H9 (cell line): ENCODE results near the gene C6orf120. TPM values are rescaled to one million over a fixed set of nuclear protein-coding genes. Genes with fewer than 3 reads are reported as not detected.

Experiments used
- DNase-seq: peaks from one replicate; pipeline ENCODE4 v3.0.0-alpha.2; 2017
- H2AFZ ChIP-seq: one replicate; pipeline ENCODE4 v1.6.1; 2013; ENCODE audit warnings: mild to moderate bottlenecking, low read length, control low read depth, moderate library complexity
- H2AK5ac ChIP-seq: 2 replicates; pipeline ENCODE4 v1.6.1; 2013; ENCODE audit warnings: low read length, control low read depth, mixed read lengths; ENCODE audit not compliant: insufficient read length
- H2BK120ac ChIP-seq: one replicate; pipeline ENCODE4 v1.6.1; 2013; ENCODE audit warnings: low read depth, mild to moderate bottlenecking, low read length, control low read depth, inconsistent platforms; ENCODE audit not compliant: poor library complexity, severe bottlenecking
- H2BK12ac ChIP-seq: 2 replicates; pipeline ENCODE4 v1.6.1; 2013; ENCODE audit warnings: low read length, control low read depth, mixed read lengths, low read depth; ENCODE audit not compliant: insufficient read length
- H2BK15ac ChIP-seq: 2 replicates; pipeline ENCODE4 v1.6.1; 2013; ENCODE audit warnings: low read depth, low read length, control low read depth
- H2BK20ac ChIP-seq: one replicate; pipeline ENCODE4 v1.6.1; 2013; ENCODE audit warnings: low read depth, mild to moderate bottlenecking, low read length, control low read depth, inconsistent platforms; ENCODE audit not compliant: poor library complexity, severe bottlenecking
- H2BK5ac ChIP-seq: 2 replicates; pipeline ENCODE4 v1.6.1; 2013; ENCODE audit warnings: low read length, control low read depth, mixed read lengths; ENCODE audit not compliant: insufficient read length
- H3K14ac ChIP-seq: 2 replicates; pipeline ENCODE4 v1.6.1; 2013; ENCODE audit warnings: low read length, control low read depth; ENCODE audit not compliant: insufficient read depth
- H3K18ac ChIP-seq: 2 replicates; pipeline ENCODE4 v1.6.1; 2013; ENCODE audit warnings: low read depth, mild to moderate bottlenecking, mixed read lengths, low read length, control low read depth; ENCODE audit not compliant: insufficient read length
- H3K23ac ChIP-seq: 2 replicates; pipeline ENCODE4 v1.6.1; 2013; ENCODE audit warnings: low read length, control low read depth, mixed read lengths, low read depth; ENCODE audit not compliant: insufficient read length
- H3K23me2 ChIP-seq: 2 replicates; pipeline ENCODE4 v1.6.1; 2013; ENCODE audit warnings: low read depth, mild to moderate bottlenecking, mixed read lengths, low read length, control low read depth; ENCODE audit not compliant: insufficient read length, poor library complexity, severe bottlenecking
- H3K27ac ChIP-seq: 2 replicates; pipeline ENCODE4 v1.5.1; 2013; ENCODE audit warnings: low read length, control low read depth, mixed read lengths, low read depth; ENCODE audit not compliant: insufficient read length
- H3K27me3 ChIP-seq: 2 replicates; pipeline ENCODE4 v1.6.1; 2013; ENCODE audit warnings: low read length, control low read depth, inconsistent platforms; ENCODE audit not compliant: insufficient read depth
- H3K4ac ChIP-seq: 2 replicates; pipeline ENCODE4 v1.6.1; 2013; ENCODE audit warnings: low read depth, mild to moderate bottlenecking, control low read depth, inconsistent platforms, low read length, moderate library complexity
- H3K4me1 ChIP-seq: 2 replicates; pipeline ENCODE4 v1.6.1; 2013; ENCODE audit warnings: low read length, control low read depth, inconsistent platforms; ENCODE audit not compliant: insufficient read depth
- H3K4me2 ChIP-seq: 2 replicates; pipeline ENCODE4 v1.6.1; 2013; ENCODE audit warnings: low read length, control low read depth, mixed read lengths; ENCODE audit not compliant: insufficient read length, insufficient read depth
- H3K56ac ChIP-seq: 2 replicates; pipeline ENCODE4 v1.6.1; 2013; ENCODE audit warnings: low read depth, mild to moderate bottlenecking, mixed read lengths, low read length, control low read depth; ENCODE audit not compliant: insufficient read length
- H3K79me1 ChIP-seq: 2 replicates; pipeline ENCODE4 v1.6.1; 2013; ENCODE audit warnings: low read depth, mild to moderate bottlenecking, moderate library complexity, low read length, control low read depth, inconsistent platforms; ENCODE audit not compliant: insufficient read depth, poor library complexity, severe bottlenecking
- H3K79me2 ChIP-seq: 2 replicates; pipeline ENCODE4 v1.6.1; 2013; ENCODE audit warnings: low read length, control low read depth, inconsistent platforms; ENCODE audit not compliant: insufficient read depth
- H3K9ac ChIP-seq: 2 replicates; pipeline ENCODE4 v1.6.1; 2013; ENCODE audit warnings: low read length, control low read depth, mixed read lengths; ENCODE audit not compliant: insufficient read length; ENCODE audit errors: extremely low read depth
- H3K9me3 ChIP-seq: one replicate; pipeline ENCODE4 v1.6.1; 2013; ENCODE audit warnings: low read depth, low read length, inconsistent platforms; ENCODE audit not compliant: control insufficient read depth
- H3T11ph ChIP-seq: one replicate; pipeline ENCODE4 v1.6.1; 2013; ENCODE audit warnings: mild to moderate bottlenecking, low read length, control low read depth, inconsistent platforms
- H4K20me1 ChIP-seq: one replicate; pipeline ENCODE4 v1.6.1; 2013; ENCODE audit not compliant: control insufficient read depth, insufficient read length, insufficient read depth
- H4K5ac ChIP-seq: 2 replicates; pipeline ENCODE4 v1.6.1; 2013; ENCODE audit warnings: low read depth, mild to moderate bottlenecking, mixed read lengths, low read length, control low read depth; ENCODE audit not compliant: insufficient read length
- H4K8ac ChIP-seq: replicated peaks from 2 replicates; pipeline ENCODE4 v1.6.1; 2013; ENCODE audit warnings: low read length, control low read depth, mixed read lengths, low read depth; ENCODE audit not compliant: insufficient read length
- H4K91ac ChIP-seq: 2 replicates; pipeline ENCODE4 v1.6.1; 2013; ENCODE audit warnings: low read depth, mild to moderate bottlenecking, moderate library complexity, mixed read lengths, low read length, control low read depth; ENCODE audit not compliant: insufficient read length
- H3K27ac Mint-ChIP-seq, 3 experiments: 2 replicates in 2 of 3; 3 replicates in 1 of 3; pipeline ENCODE4 v1.8.0; 2020 to 2021; ENCODE audit warnings: mixed read lengths in 3 of 3, mild to moderate bottlenecking in 1 of 3, moderate library complexity in 1 of 3
- H3K27me3 Mint-ChIP-seq: 2 replicates; pipeline ENCODE4 v1.8.0; 2021; ENCODE audit warnings: low read depth, mild to moderate bottlenecking, moderate library complexity, mixed read lengths
- H3K36me3 Mint-ChIP-seq, 3 experiments: 2 replicates in 2 of 3; 3 replicates in 1 of 3; pipeline ENCODE4 v1.8.0; 2020 to 2021; ENCODE audit warnings: low read depth in 3 of 3, mixed read lengths in 3 of 3; ENCODE audit not compliant: insufficient read depth in 1 of 3
- H3K4me1 Mint-ChIP-seq, 2 experiments: 2 replicates each; pipeline ENCODE4 v1.8.0; 2020; ENCODE audit warnings: mixed read lengths in 2 of 2
- H3K4me3 Mint-ChIP-seq, 2 experiments: 2 replicates in 1 of 2; 3 replicates in 1 of 2; pipeline ENCODE4 v1.8.0; 2020 to 2021; ENCODE audit warnings: mild to moderate bottlenecking in 2 of 2, mixed read lengths in 2 of 2, moderate library complexity in 1 of 2
- H3K9me3 Mint-ChIP-seq, 2 experiments: 2 replicates in 1 of 2; 3 replicates in 1 of 2; pipeline ENCODE4 v1.8.0; 2020; ENCODE audit warnings: mild to moderate bottlenecking in 2 of 2, mixed read lengths in 2 of 2, moderate library complexity in 1 of 2
- CTCF ChIP-seq: fragments of 200-600 bp; sonication (generic); conservative IDR thresholded peaks from 3 replicates; pipeline ENCODE4 v1.8.0; 2021; ENCODE audit warnings: antibody characterized with exemption, mild to moderate bottlenecking
- WGBS: extraction: QIAGEN DNeasy Blood & Tissue Kit; methylation state at CpG from one replicate; pipeline ENCODE4 v1.1.7; 2013; ENCODE audit warnings: missing lambda C conversion rate, low lambda C conversion rate, mixed read lengths; ENCODE audit not compliant: insufficient read length; ENCODE audit errors: extremely low coverage; 5-methylcytosine and 5-hydroxymethylcytosine counted together
- total RNA-seq: library from RNA; stranded (reverse); gene quantifications from 2 replicates; pipeline ENCODE4 v1.2.1, GENCODE V29; 2021

C6orf120 gene
- total RNA-seq, 1 experiment from 2014 or later = 23.2 TPM

GRCh38 chr6:169745405-169745804, 43.5 kb downstream of the C6orf120 start:
- no peak overlapping the region for H3K56ac ChIP-seq
- peaks cover 7 to 11% of the 10 kb centered on the region in 2 experiments for H3K4me1 Mint-ChIP-seq
- no peak overlapping the region for H3T11ph ChIP-seq
- no peaks in the 10 kb centered on the region for H3K79me1 ChIP-seq
- H3K4me1 ChIP-seq = no peaks in the 10 kb centered on the region
- no peak overlapping the region for H2BK12ac ChIP-seq
- H3K27me3 Mint-ChIP-seq = peaks cover 3% of the 10 kb centered on the region; the same call in 1 of the 2 replicates
- H4K20me1 ChIP-seq = no peaks in the 10 kb centered on the region
- no peaks in the 10 kb centered on the region for H3K9me3 ChIP-seq
- no peaks in the 10 kb centered on the region; a peak in 1 of 7 replicates for H3K36me3 Mint-ChIP-seq
- H2BK20ac ChIP-seq = no peak overlapping the region
- TF ChIP-seq CTCF = no peak
- H4K5ac ChIP-seq = no peak overlapping the region
- H4K8ac ChIP-seq = no peak overlapping the region
- H3K23ac ChIP-seq = no peak overlapping the region
- H3K4me3 Mint-ChIP-seq = no peak overlapping the region
- H3K9me3 Mint-ChIP-seq = peaks cover 0 to 4% of the 10 kb centered on the region in 2 experiments; a peak in 1 of 5 replicates
- H2BK5ac ChIP-seq = no peak overlapping the region
- H3K27ac Mint-ChIP-seq = no peak overlapping the region
- no CpG with 5 or more reads among the region's 3 CpGs for WGBS
- no peak overlapping the region for H3K14ac ChIP-seq
- no peak overlapping the region for H3K9ac ChIP-seq
- no peak overlapping the region for H3K27ac ChIP-seq
- no peak overlapping the region for H4K91ac ChIP-seq
- no peaks in the 10 kb centered on the region for H3K23me2 ChIP-seq
- no peak overlapping the region for H2AK5ac ChIP-seq
- no peaks in the 10 kb centered on the region for H3K27me3 ChIP-seq
- no peak for DNase-seq
- no peak overlapping the region for H3K4ac ChIP-seq
- no peak overlapping the region for H2BK120ac ChIP-seq
- no peak overlapping the region for H2BK15ac ChIP-seq
- no peak overlapping the region for H3K18ac ChIP-seq
- no peak overlapping the region for H2AFZ ChIP-seq
- no peak overlapping the region for H3K4me2 ChIP-seq
- H3K79me2 ChIP-seq = no peaks in the 10 kb centered on the region
